IPS-20b (cell line): ENCODE data around the gene PARD3B.

Experiments
- H3K27ac ChIP-seq: one replicate; pipeline ENCODE4 v1.5.1; 2013; ENCODE audit warnings: low read length
- H3K27me3 ChIP-seq: 2 replicates; pipeline ENCODE4 v1.6.1; 2013; ENCODE audit warnings: mild to moderate bottlenecking, low read length, inconsistent platforms; ENCODE audit not compliant: insufficient read depth
- H3K36me3 ChIP-seq: 2 replicates; pipeline ENCODE4 v1.6.1; 2013; ENCODE audit warnings: low read depth, mild to moderate bottlenecking, inconsistent platforms, low read length, moderate library complexity; ENCODE audit not compliant: insufficient read depth
- H3K4me1 ChIP-seq: 2 replicates; pipeline ENCODE4 v1.6.1; 2013; ENCODE audit warnings: mild to moderate bottlenecking, control low read depth, inconsistent platforms, low read length, moderate library complexity; ENCODE audit not compliant: insufficient read depth
- H3K4me3 ChIP-seq: 2 replicates; pipeline ENCODE4 v1.5.1; 2013; ENCODE audit warnings: mild to moderate bottlenecking, low read length, inconsistent platforms
- H3K9ac ChIP-seq: 2 replicates; pipeline ENCODE4 v1.6.1; 2013; ENCODE audit warnings: low read depth, mild to moderate bottlenecking, inconsistent platforms, low read length, moderate library complexity
- H3K9me3 ChIP-seq: 2 replicates; pipeline ENCODE4 v1.6.1; 2013; ENCODE audit warnings: mild to moderate bottlenecking, low read depth, low read length, inconsistent platforms; ENCODE audit not compliant: insufficient read depth

PARD3B gene

GRCh38 chr2:205407984-205408383, 862.7 kb downstream of the PARD3B start:
- Histone ChIP-seq H3K36me3 (no peaks in the 10 kb centered on the region), H3K27me3 (no peaks in the 10 kb centered on the region), H3K9me3 (no peaks in the 10 kb centered on the region), H3K9ac (no peak overlapping the region), H3K4me1 (no peaks in the 10 kb centered on the region), H3K27ac (no peak overlapping the region), H3K4me3 (no peak overlapping the region)

- no peak overlapping the region for H3K4me3 ChIP-seq
- no peaks in the 10 kb centered on the region for H3K27me3 ChIP-seq
Observed at GRCh38 chr2:205408696-205409095, 863.4 kb downstream of the PARD3B start.

GRCh38 chr2:205409411-205409810, 864.1 kb downstream of the PARD3B start:
- H3K4me3 ChIP-seq: no peak overlapping the region
- H3K27ac ChIP-seq: no peak overlapping the region
- no peaks in the 10 kb centered on the region for H3K36me3 ChIP-seq
- no peak overlapping the region for H3K9ac ChIP-seq
- H3K27me3 ChIP-seq: no peaks in the 10 kb centered on the region
- H3K9me3 ChIP-seq: no peaks in the 10 kb centered on the region
- no peaks in the 10 kb centered on the region for H3K4me1 ChIP-seq

More at GRCh38 chr2:205408696-205409095, 863.4 kb downstream of the PARD3B start:
- H3K4me1 ChIP-seq: no peaks in the 10 kb centered on the region
- H3K9me3 ChIP-seq: no peaks in the 10 kb centered on the region
- H3K27ac ChIP-seq: no peak overlapping the region
- no peak overlapping the region for H3K9ac ChIP-seq
- H3K36me3 ChIP-seq: no peaks in the 10 kb centered on the region

GRCh38 chr2:205411558-205411957, 866.3 kb downstream of the PARD3B start:
- Histone ChIP-seq H3K36me3 (no peaks in the 10 kb centered on the region), H3K9ac (no peak overlapping the region), H3K27me3 (no peaks in the 10 kb centered on the region), H3K4me3 (no peak overlapping the region), H3K4me1 (no peaks in the 10 kb centered on the region), H3K27ac (no peak overlapping the region), H3K9me3 (no peaks in the 10 kb centered on the region)

GRCh38 chr2:205424326-205424725, 879.1 kb downstream of the PARD3B start:
- H3K4me3 ChIP-seq: no peak overlapping the region
- H3K4me1 ChIP-seq: peaks cover 6% of the 10 kb centered on the region; the same call in 1 of the 2 replicates
- H3K9ac ChIP-seq: no peak overlapping the region
- no peaks in the 10 kb centered on the region for H3K36me3 ChIP-seq
- H3K9me3 ChIP-seq: no peaks in the 10 kb centered on the region
- no peak overlapping the region for H3K27ac ChIP-seq
- H3K27me3 ChIP-seq: no peaks in the 10 kb centered on the region

- Histone ChIP-seq H3K4me3 (no peak overlapping the region), H3K27ac (no peak overlapping the region), H3K9me3 (no peaks in the 10 kb centered on the region), H3K27me3 (no peaks in the 10 kb centered on the region), H3K4me1 (peaks cover 6% of the 10 kb centered on the region; the same call in 1 of the 2 replicates), H3K9ac (no peak overlapping the region), H3K36me3 (no peaks in the 10 kb centered on the region)
Observed at GRCh38 chr2:205425102-205425501, 879.8 kb downstream of the PARD3B start.

- Histone ChIP-seq H3K36me3 (no peaks in the 10 kb centered on the region), H3K9me3 (no peaks in the 10 kb centered on the region), H3K4me1 (peaks cover 6% of the 10 kb centered on the region; the same call in 1 of the 2 replicates), H3K4me3 (no peak overlapping the region), H3K27ac (no peak overlapping the region), H3K9ac (no peak overlapping the region), H3K27me3 (no peaks in the 10 kb centered on the region)
Observed at GRCh38 chr2:205427112-205427511, 881.8 kb downstream of the PARD3B start.

- H3K9me3 ChIP-seq: no peaks in the 10 kb centered on the region
- no peaks in the 10 kb centered on the region for H3K36me3 ChIP-seq
- no peak overlapping the region for H3K27ac ChIP-seq
Observed at GRCh38 chr2:205428811-205429210, 883.5 kb downstream of the PARD3B start.

GRCh38 chr2:205435970-205436369, 890.7 kb downstream of the PARD3B start:
- Histone ChIP-seq H3K9me3 (no peaks in the 10 kb centered on the region), H3K27me3 (peaks cover 9% of the 10 kb centered on the region; the same call in 1 of the 2 replicates), H3K4me3 (no peak overlapping the region), H3K4me1 (no peaks in the 10 kb centered on the region), H3K9ac (no peak overlapping the region), H3K27ac (no peak overlapping the region), H3K36me3 (no peaks in the 10 kb centered on the region)

More at GRCh38 chr2:205428811-205429210, 883.5 kb downstream of the PARD3B start:
- Histone ChIP-seq H3K27me3 (no peaks in the 10 kb centered on the region), H3K4me1 (peaks cover 6% of the 10 kb centered on the region; the same call in 1 of the 2 replicates), H3K4me3 (no peak overlapping the region), H3K9ac (no peak overlapping the region)

- no peak overlapping the region for H3K4me3 ChIP-seq
- no peak overlapping the region for H3K27ac ChIP-seq
- H3K9me3 ChIP-seq: no peaks in the 10 kb centered on the region
- H3K36me3 ChIP-seq: no peaks in the 10 kb centered on the region
- no peaks in the 10 kb centered on the region for H3K4me1 ChIP-seq
- H3K9ac ChIP-seq: no peak overlapping the region
- peaks cover 13% of the 10 kb centered on the region for H3K27me3 ChIP-seq
Observed at GRCh38 chr2:205438241-205438640, 893.0 kb downstream of the PARD3B start.

GRCh38 chr2:205439621-205440020, 894.3 kb downstream of the PARD3B start:
- H3K9ac ChIP-seq: no peak overlapping the region
- no peak overlapping the region for H3K4me3 ChIP-seq
- no peaks in the 10 kb centered on the region for H3K36me3 ChIP-seq
- no peaks in the 10 kb centered on the region for H3K4me1 ChIP-seq
- no peak overlapping the region for H3K27ac ChIP-seq
- H3K27me3 ChIP-seq: peaks cover 13% of the 10 kb centered on the region
- H3K9me3 ChIP-seq: no peaks in the 10 kb centered on the region

- H3K36me3 ChIP-seq: no peaks in the 10 kb centered on the region
- H3K9me3 ChIP-seq: no peaks in the 10 kb centered on the region
- H3K27ac ChIP-seq: no peak overlapping the region
- H3K4me1 ChIP-seq: no peaks in the 10 kb centered on the region
- no peak overlapping the region for H3K9ac ChIP-seq
- no peak overlapping the region for H3K4me3 ChIP-seq
- H3K27me3 ChIP-seq: peaks cover 13% of the 10 kb centered on the region
Observed at GRCh38 chr2:205441524-205441923, 896.2 kb downstream of the PARD3B start.
